GM23338 (cell line): Measurements from ENCODE around the gene CLDN24.

Source experiments
- CREB1 ChIP-seq: fragments of 250-450 bp; sonication (Bioruptor Pico); IDR thresholded peaks from 2 replicates; pipeline ENCODE4 v1.5.0; 2020; ENCODE audit warnings: low read depth, mild to moderate bottlenecking, moderate library complexity
- EZH2 ChIP-seq: fragments of 200-600 bp; sonication (generic); IDR thresholded peaks from one replicate; pipeline ENCODE4 v1.8.0; 2017; ENCODE audit warnings: antibody characterized with exemption, mild to moderate bottlenecking, low read depth; ENCODE audit not compliant: unreplicated experiment
- EZH2phosphoT487 ChIP-seq: fragments of 200-600 bp; sonication (generic); IDR thresholded peaks from one replicate; pipeline ENCODE4 v1.8.1; 2018; ENCODE audit warnings: antibody characterized with exemption; ENCODE audit not compliant: unreplicated experiment
- JUNB ChIP-seq: IDR thresholded peaks from one replicate; pipeline ENCODE4 v1.6.1; 2016; ENCODE audit warnings: antibody characterized with exemption; ENCODE audit not compliant: unreplicated experiment
- POLR2AphosphoS5 ChIP-seq: IDR thresholded peaks from 2 replicates; pipeline ENCODE4 v1.6.1; 2016; ENCODE audit warnings: antibody characterized with exemption, low read depth
- TF ChIP-seq, protein P1 (sequence below), 2 experiments: fragments of 200-600 bp in 1 of 2; sonication (generic) in 1 of 2; conservative IDR thresholded peaks; 2 replicates each; pipeline versions ENCODE4 v1.5.1 to v1.6.1; 2016 to 2017; ENCODE audit warnings: antibody characterized with exemption in 2 of 2, low read depth in 2 of 2, mild to moderate bottlenecking in 2 of 2, moderate library complexity in 1 of 2
- TF ChIP-seq, protein P2 (sequence below): IDR thresholded peaks from 2 replicates; pipeline ENCODE4 v1.6.1; 2016; ENCODE audit warnings: antibody characterized with exemption

DNA sequence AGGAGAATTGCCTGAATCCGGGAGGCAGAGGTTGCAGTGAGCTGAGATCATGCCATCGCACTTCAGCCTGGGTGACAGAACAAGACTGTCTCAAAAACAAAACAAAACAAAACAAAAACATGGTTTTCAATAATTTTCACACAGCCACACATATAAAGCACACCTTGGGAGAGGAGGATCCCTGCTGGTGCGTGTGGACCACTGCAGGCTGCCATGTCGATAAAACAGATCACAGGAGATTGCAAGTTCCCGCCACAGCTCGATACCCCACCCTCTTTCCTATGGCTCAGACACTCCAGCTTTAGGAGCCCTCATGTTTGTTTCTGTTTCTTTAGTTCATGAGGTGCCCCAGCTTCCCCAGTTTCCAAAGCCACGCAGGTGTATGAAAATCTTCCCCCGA, 31.3 kb upstream of the CLDN24 start:
- TF ChIP-seq, protein P1, sequence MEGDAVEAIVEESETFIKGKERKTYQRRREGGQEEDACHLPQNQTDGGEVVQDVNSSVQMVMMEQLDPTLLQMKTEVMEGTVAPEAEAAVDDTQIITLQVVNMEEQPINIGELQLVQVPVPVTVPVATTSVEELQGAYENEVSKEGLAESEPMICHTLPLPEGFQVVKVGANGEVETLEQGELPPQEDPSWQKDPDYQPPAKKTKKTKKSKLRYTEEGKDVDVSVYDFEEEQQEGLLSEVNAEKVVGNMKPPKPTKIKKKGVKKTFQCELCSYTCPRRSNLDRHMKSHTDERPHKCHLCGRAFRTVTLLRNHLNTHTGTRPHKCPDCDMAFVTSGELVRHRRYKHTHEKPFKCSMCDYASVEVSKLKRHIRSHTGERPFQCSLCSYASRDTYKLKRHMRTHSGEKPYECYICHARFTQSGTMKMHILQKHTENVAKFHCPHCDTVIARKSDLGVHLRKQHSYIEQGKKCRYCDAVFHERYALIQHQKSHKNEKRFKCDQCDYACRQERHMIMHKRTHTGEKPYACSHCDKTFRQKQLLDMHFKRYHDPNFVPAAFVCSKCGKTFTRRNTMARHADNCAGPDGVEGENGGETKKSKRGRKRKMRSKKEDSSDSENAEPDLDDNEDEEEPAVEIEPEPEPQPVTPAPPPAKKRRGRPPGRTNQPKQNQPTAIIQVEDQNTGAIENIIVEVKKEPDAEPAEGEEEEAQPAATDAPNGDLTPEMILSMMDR (conservative IDR thresholded peaks at IDR 0.05; ENCODE audit: low read depth in 2 of 2): peak; percentile 33 to 40
- TF ChIP-seq POLR2AphosphoS5: no peak
- TF ChIP-seq, protein P2, sequence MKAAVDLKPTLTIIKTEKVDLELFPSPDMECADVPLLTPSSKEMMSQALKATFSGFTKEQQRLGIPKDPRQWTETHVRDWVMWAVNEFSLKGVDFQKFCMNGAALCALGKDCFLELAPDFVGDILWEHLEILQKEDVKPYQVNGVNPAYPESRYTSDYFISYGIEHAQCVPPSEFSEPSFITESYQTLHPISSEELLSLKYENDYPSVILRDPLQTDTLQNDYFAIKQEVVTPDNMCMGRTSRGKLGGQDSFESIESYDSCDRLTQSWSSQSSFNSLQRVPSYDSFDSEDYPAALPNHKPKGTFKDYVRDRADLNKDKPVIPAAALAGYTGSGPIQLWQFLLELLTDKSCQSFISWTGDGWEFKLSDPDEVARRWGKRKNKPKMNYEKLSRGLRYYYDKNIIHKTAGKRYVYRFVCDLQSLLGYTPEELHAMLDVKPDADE: no peak
- no peak for TF ChIP-seq CREB1 (CRISPR knock-in tag)
- TF ChIP-seq EZH2: no peak
- no peak for TF ChIP-seq EZH2phosphoT487
- TF ChIP-seq JUNB: no peak
